ENCODE measurements around the gene HS6ST3.

- no peak for TF ChIP-seq POLR2A (IDR thresholded peaks at IDR 0.05)
- no peak for TF ChIP-seq CTCF (IDR thresholded peaks at IDR 0.05 in 8 of 11, conservative IDR thresholded peaks at IDR 0.05 in 3 of 11)
- no peak for TF ChIP-seq POLR2AphosphoS5 (IDR thresholded peaks at IDR 0.05)
These were observed 562.6 kb downstream of the HS6ST3 start for GRCh38 chr13:96652506-96652905.

Measured in spleen (tissue), 7 donors.